ENCODE results near the gene KIAA0930.

GRCh38 chr22:45224331-45224730, 16.4 kb downstream of the KIAA0930 start:
- TF ChIP-seq CTCF (IDR thresholded peaks at IDR 0.05), result no peak
- TF ChIP-seq POLR2A (IDR thresholded peaks at IDR 0.05), result no peak

Data from right lobe of liver (tissue), 4 donors.